ENCODE measurements around the gene NRARP.

The NRARP gene

DNA sequence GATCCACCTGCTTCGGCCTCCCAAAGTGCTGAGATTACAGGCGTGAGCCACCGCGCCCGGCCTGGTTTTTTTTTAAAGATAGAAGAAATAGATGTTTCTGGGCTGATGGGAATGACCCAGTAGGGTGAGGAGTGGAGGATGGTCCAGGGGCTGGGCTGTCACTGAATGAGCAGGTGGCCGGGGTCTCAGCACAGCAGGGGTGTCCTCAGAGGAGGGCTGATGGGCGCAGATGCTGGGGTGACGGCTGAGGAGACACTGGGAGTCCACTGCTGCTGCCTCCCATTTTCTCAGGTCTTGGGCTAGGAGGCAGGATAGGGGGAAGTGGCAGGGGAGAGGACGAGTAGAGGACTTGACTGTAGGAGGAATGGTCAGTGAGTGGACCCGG is 26.9 kb downstream of the NRARP start:
- Histone ChIP-seq H3K36me3 (ENCODE audit: low read depth) (peaks cover 35% of the 10 kb centered on the region), H3K4me3 (ENCODE audit: severe bottlenecking) (no peak overlapping the region), H3K27ac (ENCODE audit: poor library complexity, severe bottlenecking) (peak overlapping the region; percentile 88), H3K4me1 (ENCODE audit: insufficient read depth, poor library complexity, severe bottlenecking) (peaks cover 18% of the 10 kb centered on the region), H3K27me3 (ENCODE audit: insufficient read depth, poor library complexity, severe bottlenecking) (no peaks in the 10 kb centered on the region), H3K9me3 (ENCODE audit: severe bottlenecking) (no peaks in the 10 kb centered on the region)
- DNase-seq (ENCODE audit: low spot score) = no peak
- ATAC-seq (ENCODE audit: low read depth) = no peak
- TF ChIP-seq, protein P1, sequence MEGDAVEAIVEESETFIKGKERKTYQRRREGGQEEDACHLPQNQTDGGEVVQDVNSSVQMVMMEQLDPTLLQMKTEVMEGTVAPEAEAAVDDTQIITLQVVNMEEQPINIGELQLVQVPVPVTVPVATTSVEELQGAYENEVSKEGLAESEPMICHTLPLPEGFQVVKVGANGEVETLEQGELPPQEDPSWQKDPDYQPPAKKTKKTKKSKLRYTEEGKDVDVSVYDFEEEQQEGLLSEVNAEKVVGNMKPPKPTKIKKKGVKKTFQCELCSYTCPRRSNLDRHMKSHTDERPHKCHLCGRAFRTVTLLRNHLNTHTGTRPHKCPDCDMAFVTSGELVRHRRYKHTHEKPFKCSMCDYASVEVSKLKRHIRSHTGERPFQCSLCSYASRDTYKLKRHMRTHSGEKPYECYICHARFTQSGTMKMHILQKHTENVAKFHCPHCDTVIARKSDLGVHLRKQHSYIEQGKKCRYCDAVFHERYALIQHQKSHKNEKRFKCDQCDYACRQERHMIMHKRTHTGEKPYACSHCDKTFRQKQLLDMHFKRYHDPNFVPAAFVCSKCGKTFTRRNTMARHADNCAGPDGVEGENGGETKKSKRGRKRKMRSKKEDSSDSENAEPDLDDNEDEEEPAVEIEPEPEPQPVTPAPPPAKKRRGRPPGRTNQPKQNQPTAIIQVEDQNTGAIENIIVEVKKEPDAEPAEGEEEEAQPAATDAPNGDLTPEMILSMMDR (IDR thresholded peaks at IDR 0.05; ENCODE audit: poor library complexity, severe bottlenecking) = no peak

DNA sequence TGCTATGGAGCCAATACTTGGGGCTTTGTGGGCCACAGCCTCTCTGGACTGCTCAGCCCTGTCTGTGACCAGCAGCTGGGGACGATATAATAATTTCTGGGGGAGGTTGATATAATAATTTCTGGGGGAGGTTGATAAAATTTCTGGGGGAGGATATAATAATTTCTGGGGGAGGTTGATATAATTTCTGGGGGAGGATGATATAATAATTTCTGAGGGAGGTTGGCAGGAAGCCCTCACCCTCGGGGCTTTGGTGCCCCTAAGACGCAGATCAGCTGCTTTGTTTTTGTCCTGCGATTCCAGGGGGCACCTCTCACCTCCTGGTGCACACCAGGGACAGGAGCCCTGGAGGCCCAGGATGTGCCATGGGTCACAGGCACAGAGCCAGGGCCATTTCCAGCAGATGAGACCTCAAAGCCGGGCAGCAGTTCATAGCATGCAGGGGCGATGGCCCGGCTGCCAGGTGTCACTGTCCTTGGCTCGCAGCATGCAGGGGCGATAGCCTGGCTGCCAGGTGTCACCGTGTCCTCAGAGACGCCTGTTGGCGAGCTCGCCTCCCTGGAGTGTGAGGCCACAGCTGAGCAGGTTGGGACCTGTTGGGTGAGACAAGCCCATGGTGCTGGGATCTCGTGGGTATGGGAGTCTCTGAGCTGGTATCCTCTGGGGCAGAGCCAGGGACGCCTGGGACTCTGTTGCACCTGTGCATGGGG is 28.3 kb downstream of the NRARP start:
- Histone ChIP-seq H3K27me3 (ENCODE audit: insufficient read depth, poor library complexity, severe bottlenecking) (no peaks in the 10 kb centered on the region), H3K4me3 (ENCODE audit: severe bottlenecking) (no peak overlapping the region), H3K27ac (ENCODE audit: poor library complexity, severe bottlenecking) (peak overlapping the region; percentile 26), H3K36me3 (ENCODE audit: low read depth) (peaks cover 36% of the 10 kb centered on the region), H3K4me1 (ENCODE audit: insufficient read depth, poor library complexity, severe bottlenecking) (peaks cover 18% of the 10 kb centered on the region), H3K9me3 (ENCODE audit: severe bottlenecking) (no peaks in the 10 kb centered on the region)
- DNase-seq (ENCODE audit: low spot score) (peak; percentile 67), ATAC-seq (ENCODE audit: low read depth) (no peak)
- TF ChIP-seq, protein P1 (IDR thresholded peaks at IDR 0.05; ENCODE audit: poor library complexity, severe bottlenecking) = no peak

DNA sequence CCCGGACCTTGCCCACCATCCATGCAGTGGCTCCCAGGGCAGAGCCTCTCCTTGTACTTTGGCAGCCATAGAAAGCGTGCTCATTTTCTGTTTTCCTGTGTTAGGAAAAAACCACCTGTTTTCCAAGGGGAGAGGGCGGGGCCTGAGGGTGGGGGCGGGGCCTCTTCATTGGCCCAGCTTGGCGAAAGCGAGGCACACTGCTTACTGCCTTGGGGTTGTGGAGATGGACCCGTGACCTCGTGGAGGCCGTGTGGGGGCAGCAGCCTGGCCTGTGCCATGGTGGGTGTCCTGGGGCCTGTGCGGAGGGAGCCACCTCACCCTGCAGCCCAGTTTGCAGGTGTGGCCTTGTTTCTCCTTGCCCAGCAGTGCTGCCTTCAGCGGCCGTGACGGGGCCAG is 29.0 kb downstream of the NRARP start:
- no peak for ATAC-seq (ENCODE audit: low read depth)
- TF ChIP-seq, protein P1 (IDR thresholded peaks at IDR 0.05; ENCODE audit: poor library complexity, severe bottlenecking) = no peak
- no peaks in the 10 kb centered on the region for H3K9me3 ChIP-seq (ENCODE audit: severe bottlenecking)
- no peaks in the 10 kb centered on the region for H3K27me3 ChIP-seq (ENCODE audit: insufficient read depth, poor library complexity, severe bottlenecking)
- peaks cover 43% of the 10 kb centered on the region for H3K36me3 ChIP-seq (ENCODE audit: low read depth)
- H3K4me3 ChIP-seq (ENCODE audit: severe bottlenecking) = no peak overlapping the region
- H3K4me1 ChIP-seq (ENCODE audit: insufficient read depth, poor library complexity, severe bottlenecking) = peaks cover 18% of the 10 kb centered on the region
- peak; percentile 43 for DNase-seq (ENCODE audit: low spot score)
- H3K27ac ChIP-seq (ENCODE audit: poor library complexity, severe bottlenecking) = no peak overlapping the region

DNA sequence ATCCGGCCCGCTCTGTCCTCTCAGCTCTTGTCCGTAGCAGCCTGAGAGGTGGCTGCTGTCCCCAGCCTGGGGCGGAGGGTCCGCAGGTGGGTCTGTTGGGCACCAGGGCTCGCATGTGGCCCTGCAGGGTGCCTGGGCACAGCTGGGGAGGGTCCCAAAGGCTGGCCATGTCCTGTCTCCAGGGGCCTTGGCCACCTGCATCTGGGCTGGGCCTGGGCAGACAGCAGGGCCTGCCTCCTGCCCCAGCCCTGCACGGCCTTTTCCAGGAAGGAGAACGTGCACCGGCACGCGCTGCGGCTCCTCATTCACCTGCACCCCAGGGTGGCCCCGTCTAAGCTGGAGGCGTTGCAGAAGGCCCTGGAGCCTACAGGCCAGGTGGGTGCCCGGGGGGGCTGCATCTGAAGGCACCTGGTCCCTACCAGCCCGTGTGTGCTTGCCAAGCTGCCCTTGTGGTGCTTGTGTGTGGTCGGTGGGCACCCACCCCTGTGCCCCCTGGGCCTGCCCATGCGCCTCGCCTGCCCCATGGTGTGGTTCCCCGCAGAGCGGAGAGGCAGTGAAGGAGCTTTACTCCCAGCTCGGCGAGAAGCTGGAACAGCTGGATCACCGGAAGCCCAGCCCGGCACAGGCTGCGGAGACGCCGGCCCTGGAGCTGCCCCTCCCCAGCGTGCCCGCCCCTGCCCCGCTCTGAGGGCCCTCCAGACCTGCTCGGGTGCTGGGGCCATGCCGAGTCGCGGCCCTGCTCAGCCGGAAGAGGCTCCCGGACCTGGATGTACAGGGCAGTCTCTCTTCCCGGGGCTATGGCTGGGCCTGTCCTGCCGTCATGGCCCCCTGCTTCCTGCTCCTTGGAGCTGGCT is 29.6 kb downstream of the NRARP start:
- no peaks in the 10 kb centered on the region for H3K27me3 ChIP-seq (ENCODE audit: insufficient read depth, poor library complexity, severe bottlenecking)
- DNase-seq (ENCODE audit: low spot score) (peak; percentile 61), ATAC-seq (ENCODE audit: low read depth) (no peak)
- H3K4me1 ChIP-seq (ENCODE audit: insufficient read depth, poor library complexity, severe bottlenecking) = peaks cover 18% of the 10 kb centered on the region
- no peak overlapping the region for H3K27ac ChIP-seq (ENCODE audit: poor library complexity, severe bottlenecking)
- H3K4me3 ChIP-seq (ENCODE audit: severe bottlenecking) = no peak overlapping the region
- H3K36me3 ChIP-seq (ENCODE audit: low read depth) = peaks cover 47% of the 10 kb centered on the region
- TF ChIP-seq, protein P1 (IDR thresholded peaks at IDR 0.05; ENCODE audit: poor library complexity, severe bottlenecking) = no peak
- H3K9me3 ChIP-seq (ENCODE audit: severe bottlenecking) = no peaks in the 10 kb centered on the region

All from RWPE2 (cell line).